Endothelial cell of umbilical vein (primary cell): ENCODE data around the gene PRRT1. TPM values are rescaled to one million over a fixed set of nuclear protein-coding genes. Genes with fewer than 3 reads are reported as not detected.

Experiments used
- BruUV-seq: library from RNA; stranded (reverse); fragments of 400-500 nt; replicated peaks from 2 replicates; lab custom pipeline; 2021; lab: Mats Ljungman, UMichigan
- CTCF ChIA-PET: fragments of 300-600, 350-600 bp; sonication (Branson Sonifier 250); formaldehyde crosslinking; loops from one replicate; lab custom pipeline; 2021; ENCODE audit warnings: antibody characterized with exemption, inconsistent platforms; lab: Charles Lee
- POLR2A ChIA-PET: fragments of 300-600, 350-600 bp; sonication (Branson Sonifier 250); formaldehyde crosslinking; loops from one replicate; lab custom pipeline; 2021; ENCODE audit warnings: antibody characterized with exemption, inconsistent platforms; lab: Charles Lee
- DNase-seq: peaks from one replicate; pipeline ENCODE4 v3.0.0-alpha.2; 2011; ENCODE audit warnings: low read depth, low spot score
- FAIRE-seq: peaks from 2 replicates; lab custom pipeline; 2011; peaks lifted over from hg19 to GRCh38; lab: Jason Lieb, UNC
- H2AFZ ChIP-seq: 2 replicates; pipeline ENCODE4 v1.6.0; 2012; ENCODE audit warnings: low read depth, low read length, control low read depth, inconsistent platforms
- H3K27ac ChIP-seq: 2 replicates; pipeline ENCODE4 v1.5.1; 2011; ENCODE audit warnings: low read depth, mild to moderate bottlenecking, control low read depth, low read length, moderate library complexity; ENCODE audit not compliant: insufficient read depth
- H3K27me3 ChIP-seq, 2 experiments: 2 replicates each; pipeline versions ENCODE4 v1.6.0 to v1.6.1; 2011; ENCODE audit warnings: low read length in 2 of 2, mixed read lengths in 1 of 2; ENCODE audit not compliant: control insufficient read depth in 2 of 2, insufficient read depth in 2 of 2
- H3K36me3 ChIP-seq, 2 experiments: 2 replicates in 1 of 2; 3 replicates in 1 of 2; pipeline ENCODE4 v1.5.1; 2011; ENCODE audit warnings: low read length in 2 of 2, mild to moderate bottlenecking in 1 of 2, moderate library complexity in 1 of 2; ENCODE audit not compliant: control insufficient read depth in 2 of 2, insufficient read depth in 2 of 2; ENCODE audit errors: extremely low read depth in 1 of 2
- H3K4me1 ChIP-seq: 3 replicates; pipeline ENCODE4 v1.5.1; 2011; ENCODE audit warnings: mild to moderate bottlenecking, low read length; ENCODE audit not compliant: control insufficient read depth, insufficient read depth; ENCODE audit errors: extremely low read depth
- H3K4me2 ChIP-seq: 2 replicates; pipeline ENCODE4 v1.6.1; 2011; ENCODE audit warnings: low read length, control low read depth, mixed read lengths; ENCODE audit not compliant: insufficient read depth
- H3K4me3 ChIP-seq, 3 experiments: fragments of 200-600 bp in 1 of 3; sonication (generic), shearing (Covaris generic) in 1 of 3; replicated peaks in 1 of 3; 2 replicates each; pipeline ENCODE4 v1.5.1; 2011 to 2016; ENCODE audit warnings: control low read depth in 3 of 3, low read length in 3 of 3, mild to moderate bottlenecking in 2 of 3, inconsistent platforms in 1 of 3, low read depth in 1 of 3, moderate library complexity in 1 of 3; ENCODE audit not compliant: insufficient read depth in 1 of 3
- H3K79me2 ChIP-seq: 2 replicates; pipeline ENCODE4 v1.6.0; 2012; ENCODE audit warnings: low read length, inconsistent platforms; ENCODE audit not compliant: control insufficient read depth, insufficient read depth
- H3K9ac ChIP-seq: replicated peaks from 2 replicates; pipeline ENCODE3; 2011; ENCODE audit warnings: low read length, control low read depth; ENCODE audit not compliant: insufficient read depth; ENCODE audit errors: extremely low read depth
- H3K9me1 ChIP-seq: replicated peaks from 3 replicates; pipeline ENCODE4 v1.6.0; 2011; ENCODE audit warnings: mild to moderate bottlenecking, low read length; ENCODE audit not compliant: control insufficient read depth, insufficient read depth; ENCODE audit errors: extremely low read depth
- H3K9me3 ChIP-seq: replicated peaks from 2 replicates; pipeline ENCODE4 v1.5.1; 2012; ENCODE audit warnings: low read length, inconsistent platforms; ENCODE audit not compliant: control insufficient read depth, insufficient read depth
- H4K20me1 ChIP-seq: replicated peaks from 2 replicates; pipeline ENCODE3; 2011; ENCODE audit warnings: mild to moderate bottlenecking, low read length; ENCODE audit not compliant: control insufficient read depth, insufficient read depth; ENCODE audit errors: extremely low read depth
- CTCF ChIP-seq, 2 donors: IDR thresholded peaks; 1 replicate in 1 of 2; 2 replicates in 1 of 2; pipeline ENCODE4 v1.5.1; 2011; ENCODE audit warnings: low read length in 2 of 2, mild to moderate bottlenecking in 2 of 2, moderate library complexity in 2 of 2, control low read depth in 1 of 2, inconsistent platforms in 1 of 2, low read depth in 1 of 2; ENCODE audit not compliant: insufficient read depth in 1 of 2; ENCODE audit errors: extremely low read depth in 1 of 2
- EZH2 ChIP-seq: IDR thresholded peaks from 2 replicates; pipeline ENCODE4 v1.6.1; 2012; ENCODE audit warnings: borderline replicate concordance, low read depth, mild to moderate bottlenecking, moderate library complexity, low read length, inconsistent platforms; ENCODE audit not compliant: severe bottlenecking
- FOS ChIP-seq: IDR thresholded peaks from 2 replicates; pipeline ENCODE4 v1.6.1; 2011; ENCODE audit warnings: mild to moderate bottlenecking, low read length, moderate library complexity, borderline replicate concordance; ENCODE audit not compliant: insufficient read depth
- GATA2 ChIP-seq: IDR thresholded peaks from 2 replicates; pipeline ENCODE4 v1.7.0; 2011; ENCODE audit warnings: low read depth, mild to moderate bottlenecking, moderate library complexity, mixed read lengths, low read length; ENCODE audit not compliant: insufficient read length, insufficient read depth
- JUN ChIP-seq: IDR thresholded peaks from 2 replicates; pipeline ENCODE4 v1.6.1; 2011; ENCODE audit warnings: borderline replicate concordance, low read depth; ENCODE audit not compliant: insufficient read length, insufficient read depth
- MAX ChIP-seq: IDR thresholded peaks from 2 replicates; pipeline ENCODE4 v1.6.1; 2011; ENCODE audit not compliant: insufficient read depth, insufficient read length
- MYC ChIP-seq: IDR thresholded peaks from one replicate; pipeline ENCODE4 v1.6.1; 2011; ENCODE audit warnings: mild to moderate bottlenecking, low read depth, low read length
- POLR2A ChIP-seq: IDR thresholded peaks from 2 replicates; pipeline ENCODE4 v1.6.1; 2012; ENCODE audit warnings: low read depth, mild to moderate bottlenecking, control low read depth, low read length
- POLR2AphosphoS5 ChIP-seq: IDR thresholded peaks from 2 replicates; pipeline ENCODE4 v1.6.1; 2012; ENCODE audit warnings: low read depth, mild to moderate bottlenecking, control low read depth, low read length, moderate library complexity; ENCODE audit not compliant: insufficient read depth
- dilution Hi-C: fragments of 300-500 bp; cut with MboI; formaldehyde crosslinking; loops from one replicate; pipeline ENCODE4 v1.15.0; 2019; ENCODE audit warnings: low sequenced_read_pairs; ENCODE audit not compliant: extremely low pct_ligation_motif_present
- intact Hi-C: fragments of 100-400 bp; cut with micrococcal nuclease; formaldehyde crosslinking; loops from one replicate; pipeline ENCODE4 v1.10.0; 2022
- polyA plus RNA-seq, 4 experiments: library from polyadenylated mRNA; depleted of rRNA in 3 of 4; stranded (reverse) in 3 of 4; unstranded in 1 of 4; fragments of >200 nt; gene quantifications; 2 replicates each; pipeline versions ENCODE4 v1.2.1 to v1.2.3, GENCODE V29; 2011 to 2012; ENCODE audit warnings: missing spikeins in 1 of 4
- total RNA-seq: library from RNA; stranded (reverse); gene quantifications from 2 replicates; pipeline ENCODE4 v1.2.3, GENCODE V29; 2021

The PRRT1 gene
- total and polyA plus RNA-seq, 2 donors (not counting 3 experiments of a cell fraction or from before 2014, with no cell fraction given) = 0.55 to 1.3 TPM

GRCh38 chr6:32146687-32147086, 5.1 kb downstream of the PRRT1 start:
- Histone ChIP-seq H3K4me1 (peaks cover 3% of the 10 kb centered on the region), H3K27me3 (peaks cover 20 to 28% of the 10 kb centered on the region in 2 experiments), H2AFZ (no peak overlapping the region), H3K4me2 (no peak overlapping the region), H3K9me1 (no peaks in the 10 kb centered on the region), H3K9ac (no peak overlapping the region), H3K4me3 (no peak overlapping the region), H3K27ac (no peak overlapping the region), H3K79me2 (no peaks in the 10 kb centered on the region), H3K9me3 (no peaks in the 10 kb centered on the region), H3K36me3 (no peaks in the 10 kb centered on the region), H4K20me1 (no peaks in the 10 kb centered on the region)
- no TSS peak for BruUV-seq
- intact Hi-C loops (no loop called here), dilution Hi-C loops (no loop called here)
- ChIA-PET CTCF (interaction anchor here (2.8 kb wide), 1 partner anchor 28 kb away, joined by 12 read pairs; no protein-coding TSS in a partner anchor), POLR2A (no interaction called here)
- no peak for TF ChIP-seq MAX
- no peak for TF ChIP-seq JUN
- no peak for TF ChIP-seq POLR2AphosphoS5
- no peak for TF ChIP-seq MYC
- TF ChIP-seq POLR2A = no peak
- no peak for TF ChIP-seq FOS
- no peak for TF ChIP-seq GATA2
- no peak for TF ChIP-seq CTCF (IDR thresholded peaks at IDR 0.05; ENCODE audit: extremely low read depth in 1 of 2, insufficient read depth in 1 of 2, low read depth in 1 of 2, low read length in 2 of 2)
- no peak for TF ChIP-seq EZH2
- DNase-seq = no peak
- no peak for FAIRE-seq
